WERI-Rb-1 (cell line): ENCODE data around the gene UBE2G2.

Source experiments
- DNase-seq: peaks from one replicate; pipeline ENCODE4 v3.0.0-alpha.2; 2020
- H3K27ac ChIP-seq: fragments of 250-450 bp; sonication (Bioruptor Pico); 2 replicates; pipeline ENCODE4 v1.5.1; 2020; ENCODE audit warnings: mild to moderate bottlenecking, moderate library complexity
- H3K27me3 ChIP-seq: fragments of 250-450 bp; sonication (Bioruptor Pico); 2 replicates; pipeline ENCODE4 v1.5.1; 2021; ENCODE audit warnings: mild to moderate bottlenecking, low read depth, moderate library complexity; ENCODE audit not compliant: insufficient read depth, severe bottlenecking
- H3K36me3 ChIP-seq: fragments of 250-450 bp; sonication (Bioruptor Pico); 2 replicates; pipeline ENCODE4 v1.5.1; 2020; ENCODE audit warnings: mild to moderate bottlenecking, moderate library complexity
- H3K4me3 ChIP-seq: 2 replicates; pipeline ENCODE4 v1.5.1; 2011; ENCODE audit warnings: low read depth, mild to moderate bottlenecking, control low read depth, low read length
- H3K9me3 ChIP-seq: fragments of 250-450 bp; sonication (Bioruptor Pico); 2 replicates; pipeline ENCODE4 v1.5.1; 2021; ENCODE audit warnings: mild to moderate bottlenecking, moderate library complexity; ENCODE audit not compliant: severe bottlenecking
- CTCF ChIP-seq: IDR thresholded peaks from 2 replicates; pipeline ENCODE4 v1.5.1; 2011; ENCODE audit warnings: low read depth, mild to moderate bottlenecking, control low read depth, inconsistent platforms, low read length

The UBE2G2 gene

GRCh38 chr21:44793592-44794374 lies 7.8 kb downstream of the UBE2G2 start:
- no peaks in the 10 kb centered on the region for H3K9me3 ChIP-seq
- H3K36me3 ChIP-seq: peaks cover 31% of the 10 kb centered on the region
- H3K27me3 ChIP-seq: no peaks in the 10 kb centered on the region
- H3K27ac ChIP-seq: no peak overlapping the region
- no peak overlapping the region for H3K4me3 ChIP-seq
- no peak for DNase-seq
- TF ChIP-seq CTCF: no peak

GRCh38 chr21:44792702-44793591 lies 8.7 kb downstream of the UBE2G2 start:
- Histone ChIP-seq H3K27ac (peak overlapping the region; percentile 9), H3K9me3 (no peaks in the 10 kb centered on the region), H3K4me3 (no peak overlapping the region), H3K36me3 (peaks cover 23% of the 10 kb centered on the region), H3K27me3 (no peaks in the 10 kb centered on the region)
- peak; percentile 69 for DNase-seq
- peak; percentile 66 for TF ChIP-seq CTCF

- no peak overlapping the region for H3K27ac ChIP-seq
- TF ChIP-seq CTCF: no peak
- H3K36me3 ChIP-seq: peaks cover 23% of the 10 kb centered on the region
- H3K4me3 ChIP-seq: no peak overlapping the region
- DNase-seq: no peak
- no peaks in the 10 kb centered on the region for H3K27me3 ChIP-seq
- H3K9me3 ChIP-seq: no peaks in the 10 kb centered on the region
Measured at GRCh38 chr21:44791993-44792392, 9.6 kb downstream of the UBE2G2 start.

GRCh38 chr21:44791246-44791645 lies 10.4 kb downstream of the UBE2G2 start:
- Histone ChIP-seq H3K4me3 (no peak overlapping the region), H3K27ac (no peak overlapping the region), H3K27me3 (no peaks in the 10 kb centered on the region), H3K36me3 (peaks cover 27% of the 10 kb centered on the region), H3K9me3 (no peaks in the 10 kb centered on the region)
- TF ChIP-seq CTCF: no peak
- DNase-seq: no peak

- H3K36me3 ChIP-seq: peaks cover 31% of the 10 kb centered on the region
- H3K27ac ChIP-seq: no peak overlapping the region
- no peak for TF ChIP-seq CTCF
- DNase-seq: no peak
- no peaks in the 10 kb centered on the region for H3K27me3 ChIP-seq
- H3K9me3 ChIP-seq: no peaks in the 10 kb centered on the region
- H3K4me3 ChIP-seq: no peak overlapping the region
Measured at GRCh38 chr21:44790368-44790767, 11.3 kb downstream of the UBE2G2 start.
